HepG2 (cell line): Measurements from ENCODE around the gene PLEKHB1. TPM values are rescaled to one million over a fixed set of nuclear protein-coding genes. Genes with fewer than 3 reads are reported as not detected.

Experiments
- ATAC-seq: fragments of 200-7000 bp; cut with Tn5 transposase; 3 replicates; pipeline ENCODE4 v1.9.1; 2020; ENCODE audit warnings: mild to moderate bottlenecking, moderate library complexity
- BruUV-seq: library from RNA; stranded (reverse); fragments of 400-500 nt; replicated peaks from 2 replicates; lab custom pipeline; 2021; lab: Mats Ljungman, UMichigan
- CTCF ChIA-PET: fragments of 300-600 bp; formaldehyde crosslinking; extraction: SDS; loops from one replicate; lab custom pipeline; 2021; ENCODE audit warnings: low total read pairs, inconsistent platforms, low intra/inter-chr PET ratio; lab: Yijun Ruan, JAX
- POLR2A ChIA-PET: fragments of 350-600 bp; sonication (Branson Sonifier 250); formaldehyde crosslinking; loops from one replicate; lab custom pipeline; 2020; ENCODE audit warnings: antibody characterized with exemption, inconsistent platforms; lab: Yijun Ruan, JAX
- DNase-seq: peaks from one replicate; pipeline ENCODE4 v3.0.0-alpha.2; 2015; ENCODE audit warnings: low spot score
- FAIRE-seq: peaks from 3 replicates; lab custom pipeline; 2011; peaks lifted over from hg19 to GRCh38; lab: Jason Lieb, UNC
- H2AFZ ChIP-seq: one replicate; pipeline ENCODE4 v1.6.1; 2011; ENCODE audit warnings: low read length, inconsistent platforms
- H3K27ac ChIP-seq: fragments of 300-600 bp; 3 replicates; pipeline ENCODE4 v1.8.0; 2011; ENCODE audit warnings: mixed run types, mild to moderate bottlenecking, mixed read lengths, low read length, inconsistent platforms; ENCODE audit not compliant: insufficient read depth; ENCODE audit errors: extremely low read length
- H3K27me3 ChIP-seq, 2 experiments: fragments of 200-600 bp in 1 of 2; 2 replicates in 1 of 2; 3 replicates in 1 of 2; pipeline versions ENCODE4 v1.6.0 to v1.8.0; 2011; ENCODE audit warnings: low read length in 2 of 2, mild to moderate bottlenecking in 2 of 2, moderate library complexity in 2 of 2, inconsistent platforms in 1 of 2; ENCODE audit not compliant: insufficient read depth in 2 of 2, control insufficient read depth in 1 of 2
- H3K36me3 ChIP-seq, 2 experiments: fragments of 200-600 bp in 1 of 2; replicated peaks in 1 of 2; 2 replicates in 1 of 2; 3 replicates in 1 of 2; pipeline versions ENCODE4 v1.5.1 to v1.8.0; 2011; ENCODE audit warnings: low read length in 2 of 2, inconsistent platforms in 1 of 2; ENCODE audit not compliant: insufficient read depth in 2 of 2, control insufficient read depth in 1 of 2
- H3K4me1 ChIP-seq: 2 replicates; pipeline ENCODE4 v1.5.1; 2012; ENCODE audit warnings: low read length, inconsistent platforms; ENCODE audit not compliant: insufficient read depth
- H3K4me2 ChIP-seq: 2 replicates; pipeline ENCODE4 v1.6.0; 2011; ENCODE audit warnings: low read depth, low read length, inconsistent platforms
- H3K4me3 ChIP-seq, 3 experiments: fragments of 200-600 bp in 1 of 3; sonication (generic), shearing (Covaris generic) in 1 of 3; replicated peaks in 1 of 3; 2 replicates each; pipeline ENCODE4 v1.5.1; 2011 to 2016; ENCODE audit warnings: low read length in 3 of 3, inconsistent platforms in 2 of 3, low read depth in 2 of 3, mild to moderate bottlenecking in 2 of 3, control low read depth in 1 of 3, mixed read lengths in 1 of 3; ENCODE audit not compliant: insufficient read depth in 1 of 3
- H3K79me2 ChIP-seq: one replicate; pipeline ENCODE4 v1.6.1; 2011; ENCODE audit warnings: low read length, inconsistent platforms; ENCODE audit not compliant: insufficient read depth
- H3K9ac ChIP-seq: 2 replicates; pipeline ENCODE4 v1.6.0; 2011; ENCODE audit warnings: mild to moderate bottlenecking, low read depth, low read length, inconsistent platforms; ENCODE audit not compliant: insufficient read depth
- H3K9me3 ChIP-seq: 2 replicates; pipeline ENCODE4 v1.5.1; 2012; ENCODE audit warnings: mild to moderate bottlenecking, low read length
- H4K20me1 ChIP-seq: 2 replicates; pipeline ENCODE4 v1.6.0; 2011; ENCODE audit warnings: inconsistent platforms, mild to moderate bottlenecking, low read length, moderate library complexity; ENCODE audit not compliant: insufficient read depth
- AKNA ChIP-seq: sonication (generic); formaldehyde crosslinking; IDR thresholded peaks from 2 replicates; pipeline ENCODE4 v1.4.0; 2020; ENCODE audit warnings: missing genetic modification reagents, borderline replicate concordance
- CHCHD3 ChIP-seq: sonication (generic); formaldehyde crosslinking; IDR thresholded peaks from 2 replicates; pipeline ENCODE4 v1.8.0; 2022; ENCODE audit warnings: mild to moderate bottlenecking, missing genetic modification reagents, moderate library complexity
- CREBL2 ChIP-seq: sonication (generic); formaldehyde crosslinking; IDR thresholded peaks from 2 replicates; pipeline ENCODE4 v1.8.1; 2023; ENCODE audit warnings: missing genetic modification reagents, mild to moderate bottlenecking, borderline replicate concordance
- HDAC1 ChIP-seq: sonication (generic); formaldehyde crosslinking; IDR thresholded peaks from 2 replicates; pipeline ENCODE4 v1.5.1; 2020; ENCODE audit warnings: mild to moderate bottlenecking, missing genetic modification reagents
- TAF15 ChIP-seq: fragments of 200-400 bp; formaldehyde crosslinking; IDR thresholded peaks from one replicate; pipeline ENCODE4 v1.6.1; 2018; ENCODE audit warnings: mild to moderate bottlenecking, low read depth, low read length; ENCODE audit not compliant: poor library complexity, severe bottlenecking
- ZBTB4 ChIP-seq: sonication (generic); formaldehyde crosslinking; IDR thresholded peaks from 2 replicates; pipeline ENCODE4 v1.4.0; 2020; ENCODE audit warnings: missing genetic modification reagents, mild to moderate bottlenecking, borderline replicate concordance
- ZNF230 ChIP-seq: sonication (generic); formaldehyde crosslinking; IDR thresholded peaks from 2 replicates; pipeline ENCODE4 v1.4.0; 2020; ENCODE audit warnings: mild to moderate bottlenecking, missing genetic modification reagents
- ZNF33B ChIP-seq: sonication (generic); formaldehyde crosslinking; IDR thresholded peaks from 2 replicates; pipeline ENCODE4 v1.5.1; 2020; ENCODE audit warnings: mild to moderate bottlenecking, missing genetic modification reagents
- ZNF772 ChIP-seq: sonication (generic); formaldehyde crosslinking; IDR thresholded peaks from 2 replicates; pipeline ENCODE4 v1.5.0; 2020; ENCODE audit warnings: mild to moderate bottlenecking, missing genetic modification reagents
- WGBS: methylation state at CpG from one replicate; pipeline ENCODE4 v1.1.6; 2017; ENCODE audit warnings: low lambda C conversion rate; 5-methylcytosine and 5-hydroxymethylcytosine counted together
- in situ Hi-C: cut with HindIII; loops from 2 replicates; pipeline ENCODE4 v1.10.0; 2017; ENCODE audit warnings: low pct_unique_long_range_greater_than_20kb; ENCODE audit not compliant: extremely low pct_ligation_motif_present
- intact Hi-C: fragments of 100-400 bp; cut with micrococcal nuclease; formaldehyde crosslinking; loops from one replicate; pipeline ENCODE4 v1.10.0; 2022; ENCODE audit not compliant: unreplicated experiment
- polyA plus RNA-seq, 8 experiments: library from polyadenylated mRNA; depleted of rRNA in 3 of 8; stranded (reverse) in 7 of 8; unstranded in 1 of 8; fragments of >200 nt; fragmentation: Illumina TruSeq in 4 of 8; extraction: Trizol in 4 of 8; gene quantifications; 2 replicates each; pipeline versions ENCODE4 v1.2.1 to v1.2.3, GENCODE V29; 2011 to 2016; ENCODE audit warnings: low read depth in 4 of 8, missing spikeins in 1 of 8, mixed read lengths in 1 of 8; ENCODE audit not compliant: insufficient read depth in 1 of 8
- total RNA-seq, 5 experiments: library from RNA; depleted of rRNA; stranded (reverse); fragments of >200 nt; fragmentation: Illumina TruSeq; extraction: Trizol; gene quantifications; 2 replicates each; pipeline ENCODE4 v1.2.3, GENCODE V29; 2016; ENCODE audit warnings: low read depth in 1 of 5

PLEKHB1 gene
- total and polyA plus RNA-seq, 2 of the 13 experiments (the other 11 are each of a cell fraction or from before 2014, with no cell fraction given): 68.0 to 99.3 TPM

- H3K4me3 ChIP-seq: peak overlapping the region; percentile 69 to 87 (median 71)
- intact Hi-C loops: no loop called here
- BruUV-seq: no TSS peak
- DNase-seq (no peak), ATAC-seq (no peak), FAIRE-seq (no peak)
- ChIA-PET POLR2A (interaction anchor here (0.6 to 1.4 kb wide), 2 partner anchors 43 to 273 kb away, joined by 4 to 5 read pairs; no protein-coding TSS in a partner anchor), CTCF (no interaction called here)
- H3K79me2 ChIP-seq: peaks cover 45% of the 10 kb centered on the region
- no peaks in the 10 kb centered on the region for H3K9me3 ChIP-seq
- peak overlapping the region; percentile 59 for H3K27ac ChIP-seq
- H3K4me1 ChIP-seq: peaks cover 54% of the 10 kb centered on the region
- no peak overlapping the region for H2AFZ ChIP-seq
- H4K20me1 ChIP-seq: no peaks in the 10 kb centered on the region
- in situ Hi-C loops: no loop called here
- no peaks in the 10 kb centered on the region; a peak in 1 of 5 replicates for H3K27me3 ChIP-seq
- H3K4me2 ChIP-seq: peak overlapping the region; percentile 95
- WGBS: 5% methylated on average over 26 of the region's 27 CpGs
- H3K9ac ChIP-seq: peak overlapping the region; percentile 65
- no peaks in the 10 kb centered on the region for H3K36me3 ChIP-seq
- TF ChIP-seq ZNF33B (CRISPR knock-in tag): no peak
- TF ChIP-seq AKNA (CRISPR knock-in tag): no peak
- peak; percentile 42; the same call in 1 of the 2 replicates for TF ChIP-seq HDAC1 (CRISPR knock-in tag)
- TF ChIP-seq CREBL2 (CRISPR knock-in tag): 0 out of 2 replicates have a peak, but pooled peaks have one; percentile 26
- TF ChIP-seq CHCHD3: 0 out of 2 replicates have a peak, but pooled peaks have one; percentile 28
- peak; percentile 33 for TF ChIP-seq TAF15
- no peak for TF ChIP-seq ZBTB4
- TF ChIP-seq ZNF230 (CRISPR knock-in tag): no peak
- peak; percentile 11; the same call in 1 of the 2 replicates for TF ChIP-seq ZNF772
Observed at GRCh38 chr11:73597336-73597955, 48.9 kb upstream of the PLEKHB1 start.
